WTC11 (cell line): ENCODE measurements around the gene FGF5. TPM values are rescaled to one million over a fixed set of nuclear protein-coding genes. Genes with fewer than 3 reads are reported as not detected.

Experiments
- ATAC-seq: fragments of 200-7000 bp; cut with Tn5 transposase; 2 replicates; pipeline ENCODE4 v1.10.0; 2021; ENCODE audit warnings: mild to moderate bottlenecking, moderate library complexity
- CTCF ChIA-PET: fragments of 300-600 bp; sonication (Branson Sonifier 250); formaldehyde crosslinking; loops from one replicate; lab custom pipeline; 2021; ENCODE audit warnings: antibody characterized with exemption; lab: Charles Lee
- POLR2A ChIA-PET: fragments of 350-600 bp; sonication (Branson Sonifier 250); formaldehyde crosslinking; loops from one replicate; lab custom pipeline; 2021; ENCODE audit warnings: antibody characterized with exemption; lab: Charles Lee
- DNase-seq: peaks from one replicate; pipeline ENCODE4 v3.0.0; 2021; ENCODE audit warnings: low spot score
- H3K27ac Mint-ChIP-seq: 2 replicates; pipeline ENCODE4 v1.8.0; 2021; ENCODE audit warnings: mixed read lengths
- H3K27me3 Mint-ChIP-seq: 2 replicates; pipeline ENCODE4 v1.8.0; 2021; ENCODE audit warnings: low read depth, mild to moderate bottlenecking, moderate library complexity, mixed read lengths
- H3K36me3 Mint-ChIP-seq: 2 replicates; pipeline ENCODE4 v1.8.0; 2021; ENCODE audit warnings: mixed read lengths
- H3K4me1 Mint-ChIP-seq: 2 replicates; pipeline ENCODE4 v1.8.0; 2022; ENCODE audit warnings: mixed read lengths
- H3K4me3 Mint-ChIP-seq: 2 replicates; pipeline ENCODE4 v1.8.0; 2021; ENCODE audit warnings: mild to moderate bottlenecking, moderate library complexity, mixed read lengths
- H3K9me3 Mint-ChIP-seq: 2 replicates; pipeline ENCODE4 v1.8.0; 2021; ENCODE audit warnings: mixed read lengths
- ELF4 ChIP-seq: sonication (generic); formaldehyde crosslinking; IDR thresholded peaks from 2 replicates; pipeline ENCODE4 v1.8.1; 2022; ENCODE audit warnings: low read depth, mild to moderate bottlenecking, moderate library complexity, missing genetic modification reagents
- KAT7 ChIP-seq: sonication (generic); formaldehyde crosslinking; IDR thresholded peaks from 2 replicates; pipeline ENCODE4 v1.8.1; 2023; ENCODE audit warnings: missing genetic modification reagents, mild to moderate bottlenecking, borderline replicate concordance
- NFE2L1 ChIP-seq: sonication (generic); formaldehyde crosslinking; IDR thresholded peaks from 2 replicates; pipeline ENCODE4 v1.8.1; 2023; ENCODE audit warnings: missing genetic modification reagents
- NR1H2 ChIP-seq: sonication (generic); formaldehyde crosslinking; IDR thresholded peaks from 2 replicates; pipeline ENCODE4 v1.9.0; 2021; ENCODE audit warnings: mild to moderate bottlenecking, moderate library complexity, missing genetic modification reagents
- OVOL2 ChIP-seq: fragments of 250-450 bp; sonication (Bioruptor Pico); IDR thresholded peaks from 2 replicates; pipeline ENCODE4 v1.9.0; 2021; ENCODE audit warnings: mild to moderate bottlenecking, borderline replicate concordance
- RELA ChIP-seq: sonication (generic); formaldehyde crosslinking; IDR thresholded peaks from 2 replicates; pipeline ENCODE4 v1.8.1; 2022; ENCODE audit warnings: missing genetic modification reagents, mild to moderate bottlenecking, borderline replicate concordance
- TCF7 ChIP-seq: sonication (generic); formaldehyde crosslinking; IDR thresholded peaks from 2 replicates; pipeline ENCODE4 v1.8.0; 2022; ENCODE audit warnings: mild to moderate bottlenecking, low read depth, missing genetic modification reagents, moderate library complexity
- ZNF219 ChIP-seq: sonication (generic); formaldehyde crosslinking; IDR thresholded peaks from 2 replicates; pipeline ENCODE4 v1.8.0; 2023; ENCODE audit warnings: missing genetic modification reagents, mild to moderate bottlenecking, borderline replicate concordance
- ZNF317 ChIP-seq: sonication (generic); formaldehyde crosslinking; IDR thresholded peaks from 2 replicates; pipeline ENCODE4 v1.8.1; 2023; ENCODE audit warnings: low read depth, mild to moderate bottlenecking, moderate library complexity, missing genetic modification reagents, borderline replicate concordance
- ZNF671 ChIP-seq: fragments of 250-450 bp; sonication (Bioruptor Pico); IDR thresholded peaks from 2 replicates; pipeline ENCODE4 v1.8.0; 2021; ENCODE audit warnings: mild to moderate bottlenecking
- total RNA-seq: library from RNA; stranded (reverse); gene quantifications from 3 replicates; pipeline ENCODE4 v1.2.3, GENCODE V29; 2021
- TF ChIP-seq, protein P1 (sequence below): sonication (generic); formaldehyde crosslinking; IDR thresholded peaks from 2 replicates; pipeline ENCODE4 v1.8.1; 2023; ENCODE audit warnings: mild to moderate bottlenecking, moderate library complexity, missing genetic modification reagents
- TF ChIP-seq, protein P2 (sequence below): sonication (generic); formaldehyde crosslinking; IDR thresholded peaks from 2 replicates; pipeline ENCODE4 v1.8.0; 2022; ENCODE audit warnings: mild to moderate bottlenecking, missing genetic modification reagents
- TF ChIP-seq, protein P3 (sequence below): sonication (generic); formaldehyde crosslinking; IDR thresholded peaks from 2 replicates; pipeline ENCODE4 v1.8.1; 2023; ENCODE audit warnings: mild to moderate bottlenecking, missing genetic modification reagents
- TF ChIP-seq, protein P4 (sequence below): sonication (generic); formaldehyde crosslinking; IDR thresholded peaks from 2 replicates; pipeline ENCODE4 v1.8.0; 2022; ENCODE audit warnings: mild to moderate bottlenecking, missing genetic modification reagents
- TF ChIP-seq, protein P5 (sequence below): sonication (generic); formaldehyde crosslinking; IDR thresholded peaks from 2 replicates; pipeline ENCODE4 v1.8.0; 2023; ENCODE audit warnings: missing genetic modification reagents
- TF ChIP-seq, protein P6 (sequence below): fragments of 250-450 bp; sonication (Bioruptor Pico); IDR thresholded peaks from 2 replicates; pipeline ENCODE4 v2.1.2; 2022; ENCODE audit warnings: mild to moderate bottlenecking, moderate library complexity
- TF ChIP-seq, protein P7 (sequence below): sonication (generic); formaldehyde crosslinking; IDR thresholded peaks from 2 replicates; pipeline ENCODE4 v1.8.0; 2023; ENCODE audit warnings: mild to moderate bottlenecking, missing genetic modification reagents
- TF ChIP-seq, protein P8 (sequence below): fragments of 250-450 bp; sonication (Bioruptor Pico); IDR thresholded peaks from 2 replicates; pipeline ENCODE4 v1.9.0; 2021; ENCODE audit warnings: mild to moderate bottlenecking

FGF5 gene
- total RNA-seq, 1 experiment from 2014 or later = not detected

DNA sequence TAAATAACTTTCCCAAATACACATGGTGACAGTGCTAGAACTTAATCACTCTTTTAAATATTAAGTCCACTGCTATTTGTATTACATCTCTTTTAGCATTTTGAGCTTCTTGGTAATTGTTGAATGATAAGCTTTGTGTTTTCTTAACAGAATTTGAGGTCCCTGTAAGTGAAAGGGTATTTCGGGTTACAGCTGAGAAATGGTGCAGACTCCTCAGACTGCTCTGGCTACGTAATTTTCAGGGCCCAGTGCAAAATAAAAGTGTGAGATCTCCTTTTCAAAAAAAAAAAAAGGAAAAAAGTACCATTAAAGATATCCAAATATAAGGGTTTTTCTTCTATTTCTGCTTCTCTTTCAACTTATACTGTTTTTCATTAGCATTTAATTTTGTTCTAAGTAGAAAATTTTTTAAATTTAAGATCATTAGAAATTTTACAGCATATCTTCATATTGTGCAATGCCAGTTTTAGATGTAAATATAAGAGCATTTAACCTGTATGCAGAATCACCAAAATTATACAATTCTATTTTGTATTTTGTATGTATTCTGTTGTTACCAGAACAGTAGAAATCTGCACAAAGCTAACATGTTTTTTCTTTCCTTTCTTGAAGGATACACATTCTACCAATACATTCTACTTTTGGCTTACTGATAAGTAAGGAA, 33.6 kb upstream of the FGF5 start (continued):
- no peak for TF ChIP-seq ZNF317 (CRISPR knock-in tag)
- TF ChIP-seq, protein P1, sequence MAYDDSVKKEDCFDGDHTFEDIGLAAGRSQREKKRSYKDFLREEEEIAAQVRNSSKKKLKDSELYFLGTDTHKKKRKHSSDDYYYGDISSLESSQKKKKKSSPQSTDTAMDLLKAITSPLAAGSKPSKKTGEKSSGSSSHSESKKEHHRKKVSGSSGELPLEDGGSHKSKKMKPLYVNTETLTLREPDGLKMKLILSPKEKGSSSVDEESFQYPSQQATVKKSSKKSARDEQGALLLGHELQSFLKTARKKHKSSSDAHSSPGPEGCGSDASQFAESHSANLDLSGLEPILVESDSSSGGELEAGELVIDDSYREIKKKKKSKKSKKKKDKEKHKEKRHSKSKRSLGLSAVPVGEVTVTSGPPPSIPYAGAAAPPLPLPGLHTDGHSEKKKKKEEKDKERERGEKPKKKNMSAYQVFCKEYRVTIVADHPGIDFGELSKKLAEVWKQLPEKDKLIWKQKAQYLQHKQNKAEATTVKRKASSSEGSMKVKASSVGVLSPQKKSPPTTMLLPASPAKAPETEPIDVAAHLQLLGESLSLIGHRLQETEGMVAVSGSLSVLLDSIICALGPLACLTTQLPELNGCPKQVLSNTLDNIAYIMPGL (CRISPR knock-in tag) = no peak
- no peak for TF ChIP-seq OVOL2 (CRISPR knock-in tag)
- TF ChIP-seq, protein P2, sequence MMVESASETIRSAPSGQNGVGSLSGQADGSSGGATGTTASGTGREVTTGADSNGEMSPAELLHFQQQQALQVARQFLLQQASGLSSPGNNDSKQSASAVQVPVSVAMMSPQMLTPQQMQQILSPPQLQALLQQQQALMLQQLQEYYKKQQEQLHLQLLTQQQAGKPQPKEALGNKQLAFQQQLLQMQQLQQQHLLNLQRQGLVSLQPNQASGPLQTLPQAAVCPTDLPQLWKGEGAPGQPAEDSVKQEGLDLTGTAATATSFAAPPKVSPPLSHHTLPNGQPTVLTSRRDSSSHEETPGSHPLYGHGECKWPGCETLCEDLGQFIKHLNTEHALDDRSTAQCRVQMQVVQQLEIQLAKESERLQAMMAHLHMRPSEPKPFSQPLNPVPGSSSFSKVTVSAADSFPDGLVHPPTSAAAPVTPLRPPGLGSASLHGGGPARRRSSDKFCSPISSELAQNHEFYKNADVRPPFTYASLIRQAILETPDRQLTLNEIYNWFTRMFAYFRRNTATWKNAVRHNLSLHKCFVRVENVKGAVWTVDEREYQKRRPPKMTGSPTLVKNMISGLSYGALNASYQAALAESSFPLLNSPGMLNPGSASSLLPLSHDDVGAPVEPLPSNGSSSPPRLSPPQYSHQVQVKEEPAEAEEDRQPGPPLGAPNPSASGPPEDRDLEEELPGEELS = no peak
- TF ChIP-seq, protein P3, sequence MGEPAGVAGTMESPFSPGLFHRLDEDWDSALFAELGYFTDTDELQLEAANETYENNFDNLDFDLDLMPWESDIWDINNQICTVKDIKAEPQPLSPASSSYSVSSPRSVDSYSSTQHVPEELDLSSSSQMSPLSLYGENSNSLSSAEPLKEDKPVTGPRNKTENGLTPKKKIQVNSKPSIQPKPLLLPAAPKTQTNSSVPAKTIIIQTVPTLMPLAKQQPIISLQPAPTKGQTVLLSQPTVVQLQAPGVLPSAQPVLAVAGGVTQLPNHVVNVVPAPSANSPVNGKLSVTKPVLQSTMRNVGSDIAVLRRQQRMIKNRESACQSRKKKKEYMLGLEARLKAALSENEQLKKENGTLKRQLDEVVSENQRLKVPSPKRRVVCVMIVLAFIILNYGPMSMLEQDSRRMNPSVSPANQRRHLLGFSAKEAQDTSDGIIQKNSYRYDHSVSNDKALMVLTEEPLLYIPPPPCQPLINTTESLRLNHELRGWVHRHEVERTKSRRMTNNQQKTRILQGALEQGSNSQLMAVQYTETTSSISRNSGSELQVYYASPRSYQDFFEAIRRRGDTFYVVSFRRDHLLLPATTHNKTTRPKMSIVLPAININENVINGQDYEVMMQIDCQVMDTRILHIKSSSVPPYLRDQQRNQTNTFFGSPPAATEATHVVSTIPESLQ (CRISPR knock-in tag) = no peak
- TF ChIP-seq, protein P4, sequence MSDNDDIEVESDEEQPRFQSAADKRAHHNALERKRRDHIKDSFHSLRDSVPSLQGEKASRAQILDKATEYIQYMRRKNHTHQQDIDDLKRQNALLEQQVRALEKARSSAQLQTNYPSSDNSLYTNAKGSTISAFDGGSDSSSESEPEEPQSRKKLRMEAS (CRISPR knock-in tag) = no peak

DNA sequence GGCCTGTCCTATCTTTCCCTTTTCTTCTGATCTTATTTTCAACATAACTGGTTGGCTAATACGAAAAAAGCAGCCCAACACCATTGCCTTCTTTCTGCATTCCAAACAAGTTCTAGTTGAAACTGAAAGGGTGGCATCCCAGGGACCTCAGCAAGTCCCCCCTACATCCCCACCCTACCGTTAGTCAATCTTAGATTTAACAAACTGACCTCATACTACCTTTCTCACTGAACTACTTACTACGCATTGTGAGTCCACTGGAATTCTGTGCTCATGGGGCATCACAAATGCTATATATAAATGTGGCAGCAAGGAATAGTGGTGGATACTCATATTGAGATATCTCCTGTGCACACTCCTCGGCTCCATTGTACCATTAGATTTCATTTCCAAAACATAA, 33.1 kb upstream of the FGF5 start:
- H3K9me3 Mint-ChIP-seq = no peaks in the 10 kb centered on the region
- TF ChIP-seq, protein P5, sequence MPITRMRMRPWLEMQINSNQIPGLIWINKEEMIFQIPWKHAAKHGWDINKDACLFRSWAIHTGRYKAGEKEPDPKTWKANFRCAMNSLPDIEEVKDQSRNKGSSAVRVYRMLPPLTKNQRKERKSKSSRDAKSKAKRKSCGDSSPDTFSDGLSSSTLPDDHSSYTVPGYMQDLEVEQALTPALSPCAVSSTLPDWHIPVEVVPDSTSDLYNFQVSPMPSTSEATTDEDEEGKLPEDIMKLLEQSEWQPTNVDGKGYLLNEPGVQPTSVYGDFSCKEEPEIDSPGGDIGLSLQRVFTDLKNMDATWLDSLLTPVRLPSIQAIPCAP (CRISPR knock-in tag) = no peak
- TF ChIP-seq ZNF671 (CRISPR knock-in tag) (no peak), KAT7 (CRISPR knock-in tag) (no peak), TCF7 (CRISPR knock-in tag) (no peak)
- TF ChIP-seq, protein P6, sequence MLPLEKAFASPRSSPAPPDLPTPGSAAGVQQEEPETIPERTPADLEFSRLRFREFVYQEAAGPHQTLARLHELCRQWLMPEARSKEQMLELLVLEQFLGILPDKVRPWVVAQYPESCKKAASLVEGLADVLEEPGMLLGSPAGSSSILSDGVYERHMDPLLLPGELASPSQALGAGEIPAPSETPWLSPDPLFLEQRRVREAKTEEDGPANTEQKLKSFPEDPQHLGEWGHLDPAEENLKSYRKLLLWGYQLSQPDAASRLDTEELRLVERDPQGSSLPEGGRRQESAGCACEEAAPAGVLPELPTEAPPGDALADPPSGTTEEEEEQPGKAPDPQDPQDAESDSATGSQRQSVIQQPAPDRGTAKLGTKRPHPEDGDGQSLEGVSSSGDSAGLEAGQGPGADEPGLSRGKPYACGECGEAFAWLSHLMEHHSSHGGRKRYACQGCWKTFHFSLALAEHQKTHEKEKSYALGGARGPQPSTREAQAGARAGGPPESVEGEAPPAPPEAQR (CRISPR knock-in tag) = no peak
- H3K27me3 Mint-ChIP-seq = peaks cover 14% of the 10 kb centered on the region
- H3K4me1 Mint-ChIP-seq = no peaks in the 10 kb centered on the region
- ChIA-PET POLR2A (no interaction called here), CTCF (no interaction called here)
- H3K36me3 Mint-ChIP-seq = no peaks in the 10 kb centered on the region
- no peak for DNase-seq
- ATAC-seq = no peak
- no peak overlapping the region for H3K27ac Mint-ChIP-seq
- H3K4me3 Mint-ChIP-seq = no peak overlapping the region

DNA sequence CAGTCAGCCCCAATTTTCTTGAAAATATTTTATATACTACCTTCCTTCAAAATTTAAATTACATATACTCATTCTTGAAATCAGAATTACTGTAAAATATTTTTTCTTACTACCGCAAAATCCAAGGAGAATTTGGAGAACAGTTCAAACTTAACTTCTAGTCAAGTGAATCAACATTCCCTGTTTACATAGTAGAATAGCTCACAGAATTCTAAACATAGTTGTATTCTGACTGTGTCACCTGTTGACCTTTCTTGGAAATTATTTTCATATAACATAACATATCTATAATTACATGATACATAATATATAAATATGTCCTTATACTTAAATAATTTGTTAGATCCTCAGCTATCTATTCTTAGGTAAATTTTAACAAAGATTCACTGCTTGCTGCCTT, 31.0 kb upstream of the FGF5 start:
- DNase-seq = no peak
- peaks cover 3% of the 10 kb centered on the region; the same call in 1 of the 2 replicates for H3K27me3 Mint-ChIP-seq
- no peak overlapping the region for H3K27ac Mint-ChIP-seq
- H3K4me1 Mint-ChIP-seq = no peaks in the 10 kb centered on the region
- ChIA-PET POLR2A (no interaction called here), CTCF (interaction anchor here (0.7 to 1.1 kb wide), 2 partner anchors 15 to 22 kb away, joined by 3 to 5 read pairs; no protein-coding TSS in a partner anchor)
- no peak for ATAC-seq
- H3K4me3 Mint-ChIP-seq = no peak overlapping the region
- H3K9me3 Mint-ChIP-seq = no peaks in the 10 kb centered on the region
- H3K36me3 Mint-ChIP-seq = no peaks in the 10 kb centered on the region
- no peak for TF ChIP-seq NFE2L1 (CRISPR knock-in tag)
- TF ChIP-seq ELF4 (CRISPR knock-in tag) = no peak
- no peak for TF ChIP-seq ZNF219 (CRISPR knock-in tag)
- TF ChIP-seq, protein P7, sequence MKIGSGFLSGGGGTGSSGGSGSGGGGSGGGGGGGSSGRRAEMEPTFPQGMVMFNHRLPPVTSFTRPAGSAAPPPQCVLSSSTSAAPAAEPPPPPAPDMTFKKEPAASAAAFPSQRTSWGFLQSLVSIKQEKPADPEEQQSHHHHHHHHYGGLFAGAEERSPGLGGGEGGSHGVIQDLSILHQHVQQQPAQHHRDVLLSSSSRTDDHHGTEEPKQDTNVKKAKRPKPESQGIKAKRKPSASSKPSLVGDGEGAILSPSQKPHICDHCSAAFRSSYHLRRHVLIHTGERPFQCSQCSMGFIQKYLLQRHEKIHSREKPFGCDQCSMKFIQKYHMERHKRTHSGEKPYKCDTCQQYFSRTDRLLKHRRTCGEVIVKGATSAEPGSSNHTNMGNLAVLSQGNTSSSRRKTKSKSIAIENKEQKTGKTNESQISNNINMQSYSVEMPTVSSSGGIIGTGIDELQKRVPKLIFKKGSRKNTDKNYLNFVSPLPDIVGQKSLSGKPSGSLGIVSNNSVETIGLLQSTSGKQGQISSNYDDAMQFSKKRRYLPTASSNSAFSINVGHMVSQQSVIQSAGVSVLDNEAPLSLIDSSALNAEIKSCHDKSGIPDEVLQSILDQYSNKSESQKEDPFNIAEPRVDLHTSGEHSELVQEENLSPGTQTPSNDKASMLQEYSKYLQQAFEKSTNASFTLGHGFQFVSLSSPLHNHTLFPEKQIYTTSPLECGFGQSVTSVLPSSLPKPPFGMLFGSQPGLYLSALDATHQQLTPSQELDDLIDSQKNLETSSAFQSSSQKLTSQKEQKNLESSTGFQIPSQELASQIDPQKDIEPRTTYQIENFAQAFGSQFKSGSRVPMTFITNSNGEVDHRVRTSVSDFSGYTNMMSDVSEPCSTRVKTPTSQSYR (CRISPR knock-in tag) = no peak
- TF ChIP-seq, protein P8, sequence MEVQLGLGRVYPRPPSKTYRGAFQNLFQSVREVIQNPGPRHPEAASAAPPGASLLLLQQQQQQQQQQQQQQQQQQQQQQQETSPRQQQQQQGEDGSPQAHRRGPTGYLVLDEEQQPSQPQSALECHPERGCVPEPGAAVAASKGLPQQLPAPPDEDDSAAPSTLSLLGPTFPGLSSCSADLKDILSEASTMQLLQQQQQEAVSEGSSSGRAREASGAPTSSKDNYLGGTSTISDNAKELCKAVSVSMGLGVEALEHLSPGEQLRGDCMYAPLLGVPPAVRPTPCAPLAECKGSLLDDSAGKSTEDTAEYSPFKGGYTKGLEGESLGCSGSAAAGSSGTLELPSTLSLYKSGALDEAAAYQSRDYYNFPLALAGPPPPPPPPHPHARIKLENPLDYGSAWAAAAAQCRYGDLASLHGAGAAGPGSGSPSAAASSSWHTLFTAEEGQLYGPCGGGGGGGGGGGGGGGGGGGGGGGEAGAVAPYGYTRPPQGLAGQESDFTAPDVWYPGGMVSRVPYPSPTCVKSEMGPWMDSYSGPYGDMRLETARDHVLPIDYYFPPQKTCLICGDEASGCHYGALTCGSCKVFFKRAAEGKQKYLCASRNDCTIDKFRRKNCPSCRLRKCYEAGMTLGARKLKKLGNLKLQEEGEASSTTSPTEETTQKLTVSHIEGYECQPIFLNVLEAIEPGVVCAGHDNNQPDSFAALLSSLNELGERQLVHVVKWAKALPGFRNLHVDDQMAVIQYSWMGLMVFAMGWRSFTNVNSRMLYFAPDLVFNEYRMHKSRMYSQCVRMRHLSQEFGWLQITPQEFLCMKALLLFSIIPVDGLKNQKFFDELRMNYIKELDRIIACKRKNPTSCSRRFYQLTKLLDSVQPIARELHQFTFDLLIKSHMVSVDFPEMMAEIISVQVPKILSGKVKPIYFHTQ = no peak
- no peak for TF ChIP-seq NR1H2 (CRISPR knock-in tag)
- no peak for TF ChIP-seq RELA (CRISPR knock-in tag)
